Ovary (tissue), 3 donors: Measurements from ENCODE around the gene NDST1.

Experiments used
- EP300 ChIP-seq: sonication (generic); formaldehyde crosslinking; IDR thresholded peaks from one replicate; pipeline ENCODE4 v1.6.1; 2017; ENCODE audit warnings: antibody characterized with exemption
- POLR2A ChIP-seq: fragments of 450-650 bp; IDR thresholded peaks from one replicate; pipeline ENCODE4 v1.6.1; 2017; ENCODE audit warnings: antibody characterized with exemption, mild to moderate bottlenecking, moderate library complexity
- TF ChIP-seq, protein P1 (sequence below), 3 donors: fragments of 450-650 bp in 2 of 3; fragments of 200-600 bp in 1 of 3; IDR thresholded peaks; one replicate each; pipeline versions ENCODE4 v1.5.1 to v1.8.0; 2016 to 2022; ENCODE audit warnings: antibody characterized with exemption in 3 of 3, mild to moderate bottlenecking in 1 of 3
- donor health status: DM: no; HTN: no; CAD: no.

DNA sequence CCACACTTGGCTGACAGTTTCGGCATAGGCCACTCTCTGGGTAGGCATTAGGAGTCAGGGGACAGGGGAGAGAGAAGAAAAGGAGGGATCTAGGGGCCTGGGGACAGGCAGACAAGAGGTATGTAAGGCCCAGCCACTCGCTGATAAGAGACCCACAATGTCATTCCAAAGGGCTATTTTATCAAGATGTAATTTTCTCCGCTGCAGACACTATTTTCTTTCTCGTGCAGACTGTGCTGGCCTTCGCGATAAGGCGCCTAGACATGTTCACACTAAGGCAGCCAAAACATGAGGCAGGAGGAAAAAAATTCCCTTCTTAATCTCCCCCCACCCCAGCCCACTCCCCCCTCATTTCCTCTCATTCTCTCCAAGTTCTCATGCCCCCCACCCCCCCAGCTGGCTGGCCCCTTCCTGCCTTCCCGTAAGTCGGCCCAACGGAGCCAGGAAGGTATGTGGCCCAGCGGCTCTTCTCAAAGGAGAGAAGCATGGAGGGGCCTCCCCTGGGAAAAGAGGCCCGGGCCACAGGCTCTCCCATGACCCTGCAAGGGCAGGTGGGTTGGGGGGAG is 87.6 kb downstream of the NDST1 start:
- TF ChIP-seq EP300 (no peak), POLR2A (no peak)
- TF ChIP-seq, protein P1, sequence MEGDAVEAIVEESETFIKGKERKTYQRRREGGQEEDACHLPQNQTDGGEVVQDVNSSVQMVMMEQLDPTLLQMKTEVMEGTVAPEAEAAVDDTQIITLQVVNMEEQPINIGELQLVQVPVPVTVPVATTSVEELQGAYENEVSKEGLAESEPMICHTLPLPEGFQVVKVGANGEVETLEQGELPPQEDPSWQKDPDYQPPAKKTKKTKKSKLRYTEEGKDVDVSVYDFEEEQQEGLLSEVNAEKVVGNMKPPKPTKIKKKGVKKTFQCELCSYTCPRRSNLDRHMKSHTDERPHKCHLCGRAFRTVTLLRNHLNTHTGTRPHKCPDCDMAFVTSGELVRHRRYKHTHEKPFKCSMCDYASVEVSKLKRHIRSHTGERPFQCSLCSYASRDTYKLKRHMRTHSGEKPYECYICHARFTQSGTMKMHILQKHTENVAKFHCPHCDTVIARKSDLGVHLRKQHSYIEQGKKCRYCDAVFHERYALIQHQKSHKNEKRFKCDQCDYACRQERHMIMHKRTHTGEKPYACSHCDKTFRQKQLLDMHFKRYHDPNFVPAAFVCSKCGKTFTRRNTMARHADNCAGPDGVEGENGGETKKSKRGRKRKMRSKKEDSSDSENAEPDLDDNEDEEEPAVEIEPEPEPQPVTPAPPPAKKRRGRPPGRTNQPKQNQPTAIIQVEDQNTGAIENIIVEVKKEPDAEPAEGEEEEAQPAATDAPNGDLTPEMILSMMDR (IDR thresholded peaks at IDR 0.05) = no peak
